B cell (primary cell): ENCODE data around the gene KDM4F.

Source experiments
- CTCF ChIP-seq: fragments of 200-600 bp; IDR thresholded peaks from one replicate; pipeline ENCODE4 v1.8.0; 2022; ENCODE audit warnings: antibody characterized with exemption, mild to moderate bottlenecking
- EZH2 ChIP-seq: IDR thresholded peaks from 2 replicates; pipeline ENCODE4 v1.6.1; 2012; ENCODE audit warnings: borderline replicate concordance, low read depth, mild to moderate bottlenecking, moderate library complexity, low read length; ENCODE audit not compliant: insufficient read depth, poor library complexity, severe bottlenecking

- TF ChIP-seq CTCF, result no peak
- TF ChIP-seq EZH2, result no peak
Measured at GRCh38 chr11:95068549-95068948, 19.3 kb downstream of the KDM4F start.
